Esophagus muscularis mucosa (tissue), 4 donors: ENCODE measurements around the gene ZBTB5. TPM values are rescaled to one million over a fixed set of nuclear protein-coding genes. Genes with fewer than 3 reads are reported as not detected.

Source experiments
- DNase-seq: peaks from one replicate; pipeline ENCODE4 v3.0.0-alpha.2; 2017; ENCODE audit errors: extremely low spot score
- H3K27ac ChIP-seq, 4 donors: fragments of 200-600 bp; sonication (generic); replicated peaks in 1 of 4; 1 replicate in 3 of 4; 2 replicates in 1 of 4; pipeline ENCODE4 v1.5.1; 2016 to 2019; ENCODE audit warnings: mild to moderate bottlenecking in 1 of 4
- H3K27me3 ChIP-seq, 4 donors: fragments of 200-600 bp; sonication (generic); one replicate each; pipeline versions ENCODE4 v1.5.1 to v1.6.0; 2016 to 2019
- H3K36me3 ChIP-seq, 4 donors: fragments of 200-600 bp; sonication (generic); one replicate each; pipeline ENCODE4 v1.5.1; 2016 to 2019
- H3K4me1 ChIP-seq, 4 donors: fragments of 200-600 bp; sonication (generic); one replicate each; pipeline ENCODE4 v1.5.1; 2016 to 2019
- H3K4me3 ChIP-seq, 4 donors: fragments of 200-600 bp; sonication (generic); 1 replicate in 2 of 4; 2 replicates in 2 of 4; pipeline ENCODE4 v1.5.1; 2016 to 2019; ENCODE audit warnings: mild to moderate bottlenecking in 4 of 4, moderate library complexity in 1 of 4
- H3K9me3 ChIP-seq, 4 donors: fragments of 200-600 bp; sonication (generic); 1 replicate in 3 of 4; 2 replicates in 1 of 4; pipeline ENCODE4 v1.5.1; 2016 to 2019
- EP300 ChIP-seq: sonication (generic); formaldehyde crosslinking; IDR thresholded peaks from one replicate; pipeline ENCODE4 v1.6.1; 2017; ENCODE audit warnings: antibody characterized with exemption
- POLR2A ChIP-seq: fragments of 450-650 bp; IDR thresholded peaks from one replicate; pipeline ENCODE4 v1.6.1; 2017; ENCODE audit warnings: antibody characterized with exemption, moderate library complexity, mild to moderate bottlenecking, low read depth
- POLR2AphosphoS5 ChIP-seq, 2 donors: sonication (generic); formaldehyde crosslinking; IDR thresholded peaks; one replicate each; pipeline ENCODE4 v1.6.1; 2017; ENCODE audit warnings: antibody characterized with exemption in 2 of 2
- WGBS: methylation state at CpG from one replicate; pipeline ENCODE4 v1.1.5; 2018; 5-methylcytosine and 5-hydroxymethylcytosine counted together
- intact Hi-C: fragments of 100-400 bp; cut with DNase I; formaldehyde crosslinking; loops from one replicate; pipeline ENCODE4 v1.15.1; 2023
- total RNA-seq, 4 donors: library from RNA; depleted of rRNA; stranded (reverse); fragments of >200 nt; gene quantifications; one replicate each; pipeline versions ENCODE4 v1.1.0 to v1.2.1, GENCODE V29; 2016
- TF ChIP-seq, protein P1 (sequence below), 3 experiments: fragments of 200-600 bp in 2 of 3; fragments of 450-650 bp in 1 of 3; sonication (generic) in 2 of 3; IDR thresholded peaks; one replicate each; pipeline ENCODE4 v1.5.1; 2017 to 2019; ENCODE audit warnings: antibody characterized with exemption in 3 of 3, mild to moderate bottlenecking in 2 of 3, moderate library complexity in 1 of 3

ZBTB5 gene
- total RNA-seq, 4 donors from 2014 or later = 9.6 to 20.4 (median 12.6) TPM

DNA sequence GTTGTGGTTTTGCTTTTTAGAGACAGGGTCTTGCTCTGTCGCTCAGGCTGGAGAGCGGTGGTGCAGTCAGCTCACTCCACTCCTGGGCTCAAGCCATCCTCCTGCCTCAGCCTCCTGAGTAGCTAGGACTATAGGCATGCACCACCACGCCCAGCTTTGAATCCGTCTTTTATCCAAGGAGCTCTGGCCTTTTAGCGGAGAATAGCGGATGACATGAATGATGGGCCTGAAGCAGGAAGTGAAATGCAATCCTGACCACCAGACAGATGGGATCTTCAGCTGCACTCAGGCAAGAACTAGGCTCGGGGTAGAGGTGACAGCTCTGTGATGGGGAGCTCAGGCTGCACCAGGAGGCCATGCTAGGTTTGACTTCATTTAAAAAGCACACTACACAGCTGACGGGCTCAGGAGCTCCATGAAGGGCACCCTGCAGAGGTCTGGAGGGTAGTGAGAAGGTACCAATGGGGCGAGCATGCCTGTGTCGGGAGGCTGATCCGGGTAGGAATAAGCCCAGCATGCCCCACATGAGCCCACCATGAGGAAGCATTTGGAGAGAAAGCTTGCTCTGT, 42.4 kb upstream of the ZBTB5 start:
- H3K27ac ChIP-seq = no peak overlapping the region
- no peaks in the 10 kb centered on the region for H3K27me3 ChIP-seq
- H3K36me3 ChIP-seq = peaks cover 16 to 79% (median 58%) of the 10 kb centered on the region in 4 donors
- DNase-seq = no peak
- H3K4me3 ChIP-seq = no peak overlapping the region
- H3K4me1 ChIP-seq = no peaks in the 10 kb centered on the region
- WGBS = 93% methylated on average over 11 of the region's 11 CpGs
- TF ChIP-seq, protein P1, sequence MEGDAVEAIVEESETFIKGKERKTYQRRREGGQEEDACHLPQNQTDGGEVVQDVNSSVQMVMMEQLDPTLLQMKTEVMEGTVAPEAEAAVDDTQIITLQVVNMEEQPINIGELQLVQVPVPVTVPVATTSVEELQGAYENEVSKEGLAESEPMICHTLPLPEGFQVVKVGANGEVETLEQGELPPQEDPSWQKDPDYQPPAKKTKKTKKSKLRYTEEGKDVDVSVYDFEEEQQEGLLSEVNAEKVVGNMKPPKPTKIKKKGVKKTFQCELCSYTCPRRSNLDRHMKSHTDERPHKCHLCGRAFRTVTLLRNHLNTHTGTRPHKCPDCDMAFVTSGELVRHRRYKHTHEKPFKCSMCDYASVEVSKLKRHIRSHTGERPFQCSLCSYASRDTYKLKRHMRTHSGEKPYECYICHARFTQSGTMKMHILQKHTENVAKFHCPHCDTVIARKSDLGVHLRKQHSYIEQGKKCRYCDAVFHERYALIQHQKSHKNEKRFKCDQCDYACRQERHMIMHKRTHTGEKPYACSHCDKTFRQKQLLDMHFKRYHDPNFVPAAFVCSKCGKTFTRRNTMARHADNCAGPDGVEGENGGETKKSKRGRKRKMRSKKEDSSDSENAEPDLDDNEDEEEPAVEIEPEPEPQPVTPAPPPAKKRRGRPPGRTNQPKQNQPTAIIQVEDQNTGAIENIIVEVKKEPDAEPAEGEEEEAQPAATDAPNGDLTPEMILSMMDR (IDR thresholded peaks at IDR 0.05) = no peak
- no peak for TF ChIP-seq POLR2A
- no peak for TF ChIP-seq POLR2AphosphoS5 (IDR thresholded peaks at IDR 0.05)
- TF ChIP-seq EP300 = no peak
- H3K9me3 ChIP-seq = no peaks in the 10 kb centered on the region
- intact Hi-C loops = no loop called here

DNA sequence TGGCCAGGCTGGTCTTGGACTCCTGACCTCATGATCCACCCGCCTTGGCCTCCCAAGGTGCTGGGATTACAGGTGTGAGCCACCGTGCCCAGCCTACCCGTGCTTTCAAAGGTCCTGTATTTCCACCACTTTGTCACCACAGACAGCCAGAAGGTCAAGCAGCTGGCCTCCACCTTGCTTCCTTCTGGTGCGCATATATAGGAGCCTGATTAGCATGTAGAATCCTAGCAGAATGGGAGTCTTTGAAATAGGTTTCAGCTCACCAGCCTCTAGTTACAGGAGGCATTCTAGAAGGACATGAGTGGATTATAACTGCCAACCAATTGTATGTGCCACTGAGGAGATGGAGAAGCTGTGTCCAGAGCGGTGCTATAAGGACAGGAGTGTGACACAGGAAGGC, 39.4 kb upstream of the ZBTB5 start:
- WGBS = 86% methylated on average over 5 of the region's 5 CpGs
- no peak for DNase-seq
- H3K4me1 ChIP-seq = no peaks in the 10 kb centered on the region
- intact Hi-C loops = no loop called here
- no peak overlapping the region for H3K27ac ChIP-seq
- H3K27me3 ChIP-seq = no peaks in the 10 kb centered on the region
- no peaks in the 10 kb centered on the region for H3K9me3 ChIP-seq
- no peak overlapping the region for H3K4me3 ChIP-seq
- peaks cover 35 to 88% (median 70%) of the 10 kb centered on the region in 4 donors for H3K36me3 ChIP-seq
- no peak for TF ChIP-seq POLR2AphosphoS5 (IDR thresholded peaks at IDR 0.05)
- no peak for TF ChIP-seq POLR2A
- no peak for TF ChIP-seq EP300
- TF ChIP-seq, protein P1 (IDR thresholded peaks at IDR 0.05) = no peak

DNA sequence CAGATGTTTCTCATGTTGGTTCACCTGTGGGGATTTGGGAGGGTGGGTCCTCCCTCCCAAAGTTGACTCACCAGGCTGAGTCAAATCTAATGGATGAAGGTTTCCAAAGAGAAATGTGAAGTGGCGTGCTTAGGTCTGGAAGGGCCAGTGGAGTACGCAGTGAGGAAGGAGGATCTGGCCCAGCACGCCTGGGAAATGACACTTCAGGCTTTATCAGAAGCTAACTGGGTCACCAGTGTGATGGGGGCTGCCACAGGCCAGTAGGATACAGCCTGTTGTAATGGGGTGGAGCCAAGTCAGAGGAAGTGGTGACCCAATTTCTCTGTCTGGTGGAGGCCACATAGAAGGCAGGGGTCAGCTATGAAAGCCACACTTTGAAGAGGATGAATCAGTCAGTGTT, 38.5 kb upstream of the ZBTB5 start:
- peaks cover 41 to 95% (median 73%) of the 10 kb centered on the region in 4 donors for H3K36me3 ChIP-seq
- DNase-seq = no peak
- no peaks in the 10 kb centered on the region for H3K4me1 ChIP-seq
- intact Hi-C loops = no loop called here
- WGBS = 89% methylated on average over 3 of the region's 3 CpGs
- H3K9me3 ChIP-seq = no peaks in the 10 kb centered on the region
- no peak overlapping the region for H3K4me3 ChIP-seq
- H3K27me3 ChIP-seq = no peaks in the 10 kb centered on the region
- TF ChIP-seq POLR2A (no peak), POLR2AphosphoS5 (IDR thresholded peaks at IDR 0.05) (no peak), EP300 (no peak)
- TF ChIP-seq, protein P1 (IDR thresholded peaks at IDR 0.05) = no peak
- H3K27ac ChIP-seq = no peak overlapping the region

DNA sequence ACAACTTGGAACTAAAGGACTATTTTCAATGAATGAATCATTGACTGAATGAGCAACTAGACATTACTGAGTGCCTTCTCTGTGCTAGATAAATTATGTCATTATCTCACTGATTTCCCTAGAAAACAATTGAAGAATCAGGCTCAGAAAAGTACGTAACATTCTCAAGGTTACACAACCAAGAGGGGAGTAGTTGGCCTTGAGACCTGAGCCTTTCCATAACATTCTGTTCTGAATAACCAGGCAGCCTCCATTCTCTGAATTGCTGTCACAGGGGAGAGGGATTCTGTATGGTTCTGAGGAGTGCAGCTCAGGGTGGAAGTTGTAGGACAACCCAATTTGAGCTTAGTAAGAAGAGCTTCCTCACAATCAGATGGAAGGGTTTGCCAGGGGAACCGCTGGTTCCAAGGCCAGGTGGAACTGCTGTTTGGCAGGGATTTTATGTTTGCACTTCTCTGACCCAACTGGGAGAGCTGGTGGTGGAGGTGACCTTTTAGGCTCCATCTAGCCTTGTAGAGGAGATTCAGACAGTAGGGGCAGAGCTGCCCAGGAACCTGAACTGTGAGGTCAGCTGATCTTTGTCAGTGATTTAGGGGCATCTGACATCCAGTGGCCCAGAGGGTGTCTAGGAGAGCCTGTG, 36.8 kb upstream of the ZBTB5 start:
- Histone ChIP-seq H3K36me3 (peaks cover 42 to 95% (median 76%) of the 10 kb centered on the region in 4 donors), H3K27ac (no peak overlapping the region), H3K4me3 (no peak overlapping the region), H3K9me3 (no peaks in the 10 kb centered on the region), H3K4me1 (no peaks in the 10 kb centered on the region), H3K27me3 (no peaks in the 10 kb centered on the region)
- DNase-seq = no peak
- TF ChIP-seq POLR2A = no peak
- TF ChIP-seq POLR2AphosphoS5 (IDR thresholded peaks at IDR 0.05) = no peak
- TF ChIP-seq, protein P1 (IDR thresholded peaks at IDR 0.05) = no peak
- no peak for TF ChIP-seq EP300
- intact Hi-C loops = no loop called here
- 36% methylated on average over 1 of the region's 2 CpGs for WGBS
